GM12878 (cell line): ENCODE measurements around the gene CDC37. TPM values are rescaled to one million over a fixed set of nuclear protein-coding genes. Genes with fewer than 3 reads are reported as not detected.
A peak's percentile ranks its signal among the peaks of the same experiment; 100 is the strongest.
"Not testable (repeated sequence)": the region's sequence is repeated elsewhere in the genome, so short reads cannot be mapped to it uniquely, and the experiment has no call there.

Experiments
- ATAC-seq: fragments of 200-7000 bp; cut with Tn5 transposase; 3 replicates; pipeline ENCODE4 v1.9.1; 2020; ENCODE audit warnings: mild to moderate bottlenecking, moderate library complexity
- BruUV-seq: library from RNA; stranded (reverse); fragments of 400-500 nt; replicated peaks from 2 replicates; lab custom pipeline; 2021; lab: Mats Ljungman, UMichigan
- CTCF ChIA-PET: fragments of 300-600 bp; sonication (Branson Sonifier 250); formaldehyde crosslinking; extraction: SDS; loops from one replicate; lab custom pipeline; 2021; ENCODE audit warnings: inconsistent platforms; lab: Yijun Ruan, JAX
- POLR2A ChIA-PET: fragments of 350-600 bp; formaldehyde crosslinking; extraction: SDS; loops from one replicate; lab custom pipeline; 2021; ENCODE audit warnings: inconsistent platforms; lab: Charles Lee
- RAD21 ChIA-PET: fragments of 300-600 bp; sonication (Branson Sonifier 250); formaldehyde crosslinking; loops from one replicate; lab custom pipeline; 2023; ENCODE audit warnings: antibody characterized with exemption; ENCODE audit not compliant: unreplicated experiment; lab: Charles Lee
- SMC1A ChIA-PET: fragments of 300-600 bp; sonication (Branson Sonifier 250); formaldehyde crosslinking; loops from one replicate; lab custom pipeline; 2023; ENCODE audit not compliant: unreplicated experiment, uncharacterized antibody; lab: Charles Lee
- DNase-seq: peaks from one replicate; pipeline ENCODE4 v3.0.0-alpha.2; 2011; ENCODE audit warnings: low read depth, low spot score
- FAIRE-seq: peaks from 3 replicates; lab custom pipeline; 2011; peaks lifted over from hg19 to GRCh38; lab: Jason Lieb, UNC
- H2AFZ ChIP-seq: 2 replicates; pipeline ENCODE4 v1.6.0; 2011; ENCODE audit warnings: low read depth, low read length, control low read depth; ENCODE audit not compliant: control insufficient read depth
- H3K27ac ChIP-seq: 2 replicates; pipeline ENCODE4 v1.5.1; 2011; ENCODE audit warnings: control low read depth; ENCODE audit not compliant: control insufficient read depth, insufficient read depth
- H3K27me3 ChIP-seq, 2 experiments: replicated peaks in 1 of 2; 2 replicates each; pipeline versions ENCODE4 v1.6.0 to v1.6.1; 2011; ENCODE audit warnings: low read length in 1 of 2; ENCODE audit not compliant: control insufficient read depth in 2 of 2, insufficient read depth in 2 of 2
- H3K36me3 ChIP-seq, 2 experiments: 2 replicates each; pipeline ENCODE4 v1.5.1; 2011; ENCODE audit warnings: low read length in 1 of 2; ENCODE audit not compliant: control insufficient read depth in 2 of 2, insufficient read depth in 2 of 2
- H3K4me1 ChIP-seq: 2 replicates; pipeline ENCODE4 v1.6.1; 2011; ENCODE audit warnings: mild to moderate bottlenecking, low read length, moderate library complexity, mixed read lengths; ENCODE audit not compliant: control insufficient read depth, insufficient read depth
- H3K4me2 ChIP-seq: 2 replicates; pipeline ENCODE4 v1.6.0; 2011; ENCODE audit warnings: control low read depth; ENCODE audit not compliant: control insufficient read depth, insufficient read depth
- H3K4me3 ChIP-seq: fragments of 200-600 bp; sonication (generic); 2 replicates; pipeline ENCODE4 v1.5.1; 2016
- H3K79me2 ChIP-seq: 2 replicates; pipeline ENCODE4 v1.6.0; 2011; ENCODE audit warnings: low read length; ENCODE audit not compliant: control insufficient read depth, insufficient read depth
- H3K9ac ChIP-seq: 2 replicates; pipeline ENCODE4 v1.8.0; 2011; ENCODE audit warnings: low read length, control low read depth, mixed read lengths; ENCODE audit not compliant: control insufficient read depth, insufficient read depth
- H3K9me3 ChIP-seq: replicated peaks from 3 replicates; pipeline ENCODE4 v1.5.1; 2011; ENCODE audit warnings: mild to moderate bottlenecking, low read length; ENCODE audit not compliant: control insufficient read depth, insufficient read depth
- H4K20me1 ChIP-seq: 2 replicates; pipeline ENCODE4 v1.6.0; 2011; ENCODE audit not compliant: control insufficient read depth, insufficient read depth
- WGBS: methylation state at CpG from one replicate; pipeline ENCODE4 v1.1.6; 2016; ENCODE audit warnings: low lambda C conversion rate; ENCODE audit not compliant: insufficient replicate concordance, insufficient coverage; ENCODE audit errors: missing lambda C conversion rate; 5-methylcytosine and 5-hydroxymethylcytosine counted together
- in situ Hi-C: fragments of 300-500 bp; cut with MboI; formaldehyde crosslinking; loops from 9 replicates; pipeline ENCODE4 v1.14.3; 2018; ENCODE audit warnings: mixed read lengths
- intact Hi-C: fragments of 100-400 bp; cut with micrococcal nuclease; formaldehyde crosslinking; loops from one replicate; pipeline ENCODE4 v1.14.2; 2022; ENCODE audit not compliant: unreplicated experiment
- polyA plus RNA-seq, 11 experiments: library from polyadenylated mRNA; depleted of rRNA in 4 of 11; unstranded in 6 of 11; stranded (reverse) in 5 of 11; fragments of >200 nt; fragmentation: Nextera tagmentation in 4 of 11; fragmentation: Illumina TruSeq in 1 of 11; extraction: Ambion mirVana in 4 of 11; extraction: Trizol in 1 of 11; gene quantifications; 1 replicate in 1 of 11; 2 replicates in 10 of 11; pipeline versions ENCODE4 v1.2.1 to v1.2.3, GENCODE V29; 2011 to 2016; ENCODE audit warnings: inconsistent platforms in 2 of 11, missing spikeins in 2 of 11, low read depth in 1 of 11
- total RNA-seq, 4 experiments: library from RNA; depleted of rRNA in 3 of 4; stranded (reverse); fragments of >200 nt in 3 of 4; fragmentation: Illumina TruSeq in 1 of 4; extraction: Trizol in 1 of 4; gene quantifications; 2 replicates each; pipeline versions ENCODE4 v1.2.1 to v1.2.3, GENCODE V29; 2013 to 2021
- TF ChIP-seq, protein P1 (sequence below): fragments of 450-650 bp; IDR thresholded peaks from 2 replicates; pipeline ENCODE4 v1.6.1; 2016; ENCODE audit warnings: mild to moderate bottlenecking, moderate library complexity, borderline replicate concordance

The CDC37 gene
- total and polyA plus RNA-seq, 10 of the 15 experiments (the other 5 are each of a cell fraction or from before 2014, with no cell fraction given): 4.7 to 265 (median 176) TPM

DNA sequence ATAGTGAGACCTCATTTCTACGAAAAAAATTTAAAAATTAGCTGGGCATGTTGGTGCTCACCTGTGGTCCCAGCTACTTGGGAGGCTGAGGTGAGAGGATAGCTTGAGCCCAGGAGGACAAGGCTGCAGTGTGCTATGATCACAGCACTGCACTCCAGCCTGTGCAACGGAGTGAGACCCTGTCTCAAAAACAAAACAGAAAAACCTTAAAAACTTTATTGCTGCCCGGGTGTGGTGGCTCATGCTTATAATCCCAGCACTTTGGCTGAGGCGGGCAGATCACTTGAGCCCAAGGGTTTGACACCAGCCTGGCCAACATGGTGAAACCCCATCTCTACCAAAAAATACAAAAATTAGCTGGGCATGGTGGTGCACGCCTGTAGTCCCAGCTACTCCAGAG lies 7.9 kb upstream of the CDC37 start:
- H3K4me3 ChIP-seq, H4K20me1 ChIP-seq, H3K9me3 ChIP-seq, H3K36me3 ChIP-seq, H3K27me3 ChIP-seq, H3K79me2 ChIP-seq, H2AFZ ChIP-seq, FAIRE-seq, DNase-seq, BruUV-seq, H3K9ac ChIP-seq, ATAC-seq: not testable (repeated sequence)
- RAD21 ChIA-PET: interaction anchor here (1.3 to 3.9 kb wide), 6 partner anchors 13 to 175 kb away, joined by 3 to 32 read pairs (median 8); partner anchors contain the start of genes ICAM1 and ICAM5
- WGBS: 38% methylated on average over 5 of the region's 5 CpGs
- POLR2A ChIA-PET: interaction anchor here (0.6 to 6.9 kb wide), 5 partner anchors 14 to 141 kb away, joined by 3 to 37 read pairs (median 15); partner anchors contain the start of genes ICAM1 and KEAP1
- in situ Hi-C loops: loop anchor here (5.0 kb wide), 1 partner anchor 156 kb away; the partner anchor contains the start of genes CDKN2D and KRI1
- Histone ChIP-seq H3K4me2 (peak overlapping the region; percentile 35), H3K4me1 (peaks cover 60% of the 10 kb centered on the region), H3K27ac (peak overlapping the region; percentile 83)
- TF ChIP-seq, protein P1, sequence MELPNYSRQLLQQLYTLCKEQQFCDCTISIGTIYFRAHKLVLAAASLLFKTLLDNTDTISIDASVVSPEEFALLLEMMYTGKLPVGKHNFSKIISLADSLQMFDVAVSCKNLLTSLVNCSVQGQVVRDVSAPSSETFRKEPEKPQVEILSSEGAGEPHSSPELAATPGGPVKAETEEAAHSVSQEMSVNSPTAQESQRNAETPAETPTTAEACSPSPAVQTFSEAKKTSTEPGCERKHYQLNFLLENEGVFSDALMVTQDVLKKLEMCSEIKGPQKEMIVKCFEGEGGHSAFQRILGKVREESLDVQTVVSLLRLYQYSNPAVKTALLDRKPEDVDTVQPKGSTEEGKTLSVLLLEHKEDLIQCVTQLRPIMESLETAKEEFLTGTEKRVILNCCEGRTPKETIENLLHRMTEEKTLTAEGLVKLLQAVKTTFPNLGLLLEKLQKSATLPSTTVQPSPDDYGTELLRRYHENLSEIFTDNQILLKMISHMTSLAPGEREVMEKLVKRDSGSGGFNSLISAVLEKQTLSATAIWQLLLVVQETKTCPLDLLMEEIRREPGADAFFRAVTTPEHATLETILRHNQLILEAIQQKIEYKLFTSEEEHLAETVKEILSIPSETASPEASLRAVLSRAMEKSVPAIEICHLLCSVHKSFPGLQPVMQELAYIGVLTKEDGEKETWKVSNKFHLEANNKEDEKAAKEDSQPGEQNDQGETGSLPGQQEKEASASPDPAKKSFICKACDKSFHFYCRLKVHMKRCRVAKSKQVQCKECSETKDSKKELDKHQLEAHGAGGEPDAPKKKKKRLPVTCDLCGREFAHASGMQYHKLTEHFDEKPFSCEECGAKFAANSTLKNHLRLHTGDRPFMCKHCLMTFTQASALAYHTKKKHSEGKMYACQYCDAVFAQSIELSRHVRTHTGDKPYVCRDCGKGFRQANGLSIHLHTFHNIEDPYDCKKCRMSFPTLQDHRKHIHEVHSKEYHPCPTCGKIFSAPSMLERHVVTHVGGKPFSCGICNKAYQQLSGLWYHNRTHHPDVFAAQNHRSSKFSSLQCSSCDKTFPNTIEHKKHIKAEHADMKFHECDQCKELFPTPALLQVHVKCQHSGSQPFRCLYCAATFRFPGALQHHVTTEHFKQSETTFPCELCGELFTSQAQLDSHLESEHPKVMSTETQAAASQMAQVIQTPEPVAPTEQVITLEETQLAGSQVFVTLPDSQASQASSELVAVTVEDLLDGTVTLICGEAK: peak; percentile 63
- CTCF ChIA-PET: interaction anchor here (0.6 to 28.5 kb wide), 5 partner anchors 14 to 295 kb away, joined by 3 to 1053 read pairs (median 3); partner anchors contain the start of gene PDE4A
- SMC1A ChIA-PET: interaction anchor here (1.2 to 16.0 kb wide), 2 partner anchors 18 to 140 kb away, joined by 3 to 364 read pairs; partner anchors contain the start of genes ICAM1 and PDE4A
- intact Hi-C loops: loop anchor here (10.0 kb wide), 1 partner anchor 244 kb away; the partner anchor contains the start of gene ILF3
